Cardiac muscle cell (in vitro differentiated cells and primary cell): ENCODE measurements around the gene GABRA5. TPM values are rescaled to one million over a fixed set of nuclear protein-coding genes. Genes with fewer than 3 reads are reported as not detected.
"Not testable (repeated sequence)": the region's sequence is repeated elsewhere in the genome, so short reads cannot be mapped to it uniquely, and the experiment has no call there.

Source experiments
- DNase-seq, 2 donors: peaks; one replicate each; pipeline versions ENCODE4 v3.0.0 to v3.0.0-alpha.2; 2010 to 2017; ENCODE audit warnings: low read depth in 1 of 2, low spot score in 1 of 2
- H3K27ac ChIP-seq: fragments of 200-600 bp; sonication (generic); 2 replicates; pipeline ENCODE4 v1.5.1; 2016
- H3K27me3 ChIP-seq: fragments of 200-600 bp; sonication (generic); 2 replicates; pipeline ENCODE4 v1.6.0; 2016; ENCODE audit warnings: control low read depth
- H3K36me3 ChIP-seq: fragments of 200-600 bp; sonication (generic); 2 replicates; pipeline ENCODE4 v1.5.1; 2016; ENCODE audit warnings: control low read depth
- H3K4me1 ChIP-seq: fragments of 200-600 bp; sonication (generic); 2 replicates; pipeline ENCODE4 v1.8.1; 2017; ENCODE audit warnings: low read depth, mild to moderate bottlenecking, mixed run types
- H3K4me3 ChIP-seq: fragments of 200-600 bp; sonication (generic); 2 replicates; pipeline ENCODE4 v1.5.1; 2016; ENCODE audit warnings: mild to moderate bottlenecking
- H3K9me3 ChIP-seq: fragments of 200-600 bp; sonication (generic); 2 replicates; pipeline ENCODE4 v1.5.1; 2017; ENCODE audit warnings: low read depth, mild to moderate bottlenecking, control low read depth
- polyA plus RNA-seq: library from polyadenylated mRNA; unstranded; fragments of >200 nt; fragmentation: Nextera tagmentation; extraction: Ambion mirVana; gene quantifications from 2 replicates; pipeline ENCODE4 v1.2.1, GENCODE V29; 2016
- total RNA-seq: library from RNA; depleted of rRNA; stranded (reverse); fragments of >200 nt; gene quantifications from 2 replicates; pipeline ENCODE4 v1.2.3, GENCODE V29; 2016
- TF ChIP-seq, protein P1 (sequence below): IDR thresholded peaks from 2 replicates; pipeline ENCODE4 v1.5.1; 2012; ENCODE audit warnings: low read depth, mild to moderate bottlenecking, low read length

Gene GABRA5
- total and polyA plus RNA-seq, 2 experiments from 2014 or later = 0.10 TPM; not detected in 1

DNA sequence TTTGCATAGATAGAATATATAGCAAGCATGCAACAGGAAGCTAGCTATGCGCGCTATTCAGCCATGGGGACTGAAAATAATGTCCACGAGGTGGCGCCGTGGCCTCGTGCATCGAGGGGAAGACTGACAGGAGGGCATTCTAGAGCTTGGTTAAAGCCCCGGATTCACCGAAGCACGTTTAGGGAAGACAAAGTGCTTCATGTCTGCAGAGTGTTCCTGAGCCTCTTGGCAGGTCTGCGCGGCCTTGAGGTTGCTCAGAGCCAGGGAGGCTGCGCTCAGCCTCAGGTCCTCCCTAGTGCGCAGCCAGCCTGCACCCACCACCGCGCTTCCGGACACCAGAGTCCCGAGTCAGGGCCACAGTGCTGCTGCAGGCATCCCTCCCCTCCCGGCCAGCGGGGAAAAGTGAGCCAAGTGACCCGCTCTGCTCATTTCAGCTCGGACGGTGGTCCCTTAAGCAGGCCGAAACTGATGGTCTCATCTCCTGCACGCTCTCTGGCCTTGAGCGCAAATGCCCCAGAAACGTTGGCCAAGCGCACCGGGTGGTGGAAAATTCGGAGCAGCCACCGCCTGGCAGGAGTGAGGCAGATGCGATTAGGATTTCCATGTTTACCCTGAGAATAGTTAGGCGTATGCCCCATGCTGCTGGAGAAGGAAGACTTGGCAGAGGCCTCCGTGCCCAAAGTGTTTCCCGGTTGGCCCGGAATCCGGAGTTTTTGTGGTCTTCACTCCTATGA is 24.8 kb downstream of the GABRA5 start:
- no peak overlapping the region for H3K4me3 ChIP-seq
- TF ChIP-seq, protein P1, sequence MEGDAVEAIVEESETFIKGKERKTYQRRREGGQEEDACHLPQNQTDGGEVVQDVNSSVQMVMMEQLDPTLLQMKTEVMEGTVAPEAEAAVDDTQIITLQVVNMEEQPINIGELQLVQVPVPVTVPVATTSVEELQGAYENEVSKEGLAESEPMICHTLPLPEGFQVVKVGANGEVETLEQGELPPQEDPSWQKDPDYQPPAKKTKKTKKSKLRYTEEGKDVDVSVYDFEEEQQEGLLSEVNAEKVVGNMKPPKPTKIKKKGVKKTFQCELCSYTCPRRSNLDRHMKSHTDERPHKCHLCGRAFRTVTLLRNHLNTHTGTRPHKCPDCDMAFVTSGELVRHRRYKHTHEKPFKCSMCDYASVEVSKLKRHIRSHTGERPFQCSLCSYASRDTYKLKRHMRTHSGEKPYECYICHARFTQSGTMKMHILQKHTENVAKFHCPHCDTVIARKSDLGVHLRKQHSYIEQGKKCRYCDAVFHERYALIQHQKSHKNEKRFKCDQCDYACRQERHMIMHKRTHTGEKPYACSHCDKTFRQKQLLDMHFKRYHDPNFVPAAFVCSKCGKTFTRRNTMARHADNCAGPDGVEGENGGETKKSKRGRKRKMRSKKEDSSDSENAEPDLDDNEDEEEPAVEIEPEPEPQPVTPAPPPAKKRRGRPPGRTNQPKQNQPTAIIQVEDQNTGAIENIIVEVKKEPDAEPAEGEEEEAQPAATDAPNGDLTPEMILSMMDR = peak; percentile 63

DNA sequence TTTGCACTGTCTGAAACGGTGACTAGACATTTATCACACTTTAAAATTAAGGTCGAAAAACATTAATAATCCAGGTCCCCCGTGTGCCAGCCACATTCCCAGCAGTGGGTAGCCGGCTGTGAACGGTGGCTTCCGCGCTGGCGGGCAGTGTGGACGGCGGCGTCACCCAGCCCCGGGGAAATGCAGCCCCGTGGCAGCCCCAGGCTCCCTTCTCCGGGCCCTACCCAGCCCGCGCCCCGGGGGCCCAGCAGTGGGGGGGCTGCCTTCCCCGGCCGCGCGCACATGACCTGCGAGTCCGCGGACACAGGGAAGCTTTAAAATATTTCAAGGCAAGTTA is 25.3 kb downstream of the GABRA5 start:
- H3K27me3 ChIP-seq = no peaks in the 10 kb centered on the region
- no peak overlapping the region for H3K27ac ChIP-seq
- no peaks in the 10 kb centered on the region for H3K9me3 ChIP-seq
- TF ChIP-seq, protein P1 = no peak
- H3K36me3 ChIP-seq = no peaks in the 10 kb centered on the region
- H3K4me1 ChIP-seq = no peaks in the 10 kb centered on the region
- no peak overlapping the region for H3K4me3 ChIP-seq
- no peak for DNase-seq

More for the DNA sequence above, 24.8 kb downstream of the GABRA5 start:
- Histone ChIP-seq H3K27ac (no peak overlapping the region), H3K9me3 (no peaks in the 10 kb centered on the region), H3K4me1 (no peaks in the 10 kb centered on the region), H3K27me3 (no peaks in the 10 kb centered on the region), H3K36me3 (no peaks in the 10 kb centered on the region)
- peak; percentile 73 to 86 for DNase-seq

DNA sequence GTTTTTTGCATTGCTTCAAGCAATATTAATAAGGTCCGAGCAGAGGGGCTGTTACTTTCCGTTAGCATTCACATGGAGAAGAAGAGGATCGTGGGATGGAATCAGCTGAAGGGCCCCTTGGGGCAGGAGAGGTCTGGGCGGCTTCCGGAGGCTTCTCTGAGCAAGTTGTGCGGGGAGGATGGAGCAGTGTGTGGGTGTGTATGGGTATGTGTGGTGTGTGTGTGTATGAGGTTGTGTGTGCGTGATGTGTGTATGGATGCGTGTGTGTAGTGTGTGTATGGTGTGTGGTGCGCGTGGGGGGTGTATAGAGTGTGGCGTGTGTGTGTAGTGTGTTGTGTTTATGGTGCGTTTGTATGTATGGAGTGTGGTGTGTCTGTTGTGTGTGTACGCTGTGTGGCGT is 25.8 kb downstream of the GABRA5 start:
- TF ChIP-seq, protein P1 = no peak
- Histone ChIP-seq H3K27ac (no peak overlapping the region), H3K27me3 (no peaks in the 10 kb centered on the region), H3K4me3 (no peak overlapping the region), H3K36me3 (no peaks in the 10 kb centered on the region), H3K4me1 (no peaks in the 10 kb centered on the region), H3K9me3 (no peaks in the 10 kb centered on the region)
- DNase-seq = no peak

DNA sequence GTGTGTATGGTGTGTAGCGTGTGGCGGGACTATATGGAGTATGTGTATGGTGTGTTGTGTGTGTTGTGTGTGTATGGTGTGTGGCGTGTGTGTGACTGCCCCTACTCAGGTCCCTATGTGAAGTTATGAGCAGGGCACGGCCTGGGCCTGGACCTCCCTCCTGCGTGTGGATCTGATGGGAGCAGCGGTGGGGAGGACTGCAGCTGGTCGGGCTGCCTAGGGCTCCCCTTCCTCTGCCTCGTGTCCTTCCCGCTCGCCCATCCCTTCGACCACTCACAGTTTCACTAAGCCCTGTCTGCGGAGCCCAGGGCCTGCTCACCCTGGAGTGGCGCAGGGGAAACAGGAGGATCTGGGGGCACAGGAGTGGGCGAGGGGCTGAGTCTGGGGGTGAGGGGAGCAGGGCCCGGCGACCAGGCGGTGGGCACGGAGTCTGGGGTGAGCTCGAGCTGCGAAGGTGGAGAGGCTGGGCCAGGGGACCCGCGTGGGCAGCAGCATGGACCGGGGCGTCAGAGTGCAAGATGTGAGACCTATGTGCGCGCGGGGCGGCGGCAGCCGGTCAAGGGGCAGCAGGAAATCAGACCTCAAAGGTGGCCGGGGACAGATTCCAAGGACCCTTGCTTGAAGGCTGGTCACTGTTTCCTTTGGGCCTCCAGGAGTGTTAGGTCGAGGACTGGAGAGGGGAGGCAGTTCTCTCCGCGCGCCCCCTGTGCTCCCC is 26.6 kb downstream of the GABRA5 start:
- Histone ChIP-seq H3K27ac (no peak overlapping the region), H3K4me3 (no peak overlapping the region), H3K4me1 (no peaks in the 10 kb centered on the region), H3K36me3 (no peaks in the 10 kb centered on the region), H3K27me3 (no peaks in the 10 kb centered on the region), H3K9me3 (no peaks in the 10 kb centered on the region)
- TF ChIP-seq, protein P1 = no peak
- DNase-seq = no peak

DNA sequence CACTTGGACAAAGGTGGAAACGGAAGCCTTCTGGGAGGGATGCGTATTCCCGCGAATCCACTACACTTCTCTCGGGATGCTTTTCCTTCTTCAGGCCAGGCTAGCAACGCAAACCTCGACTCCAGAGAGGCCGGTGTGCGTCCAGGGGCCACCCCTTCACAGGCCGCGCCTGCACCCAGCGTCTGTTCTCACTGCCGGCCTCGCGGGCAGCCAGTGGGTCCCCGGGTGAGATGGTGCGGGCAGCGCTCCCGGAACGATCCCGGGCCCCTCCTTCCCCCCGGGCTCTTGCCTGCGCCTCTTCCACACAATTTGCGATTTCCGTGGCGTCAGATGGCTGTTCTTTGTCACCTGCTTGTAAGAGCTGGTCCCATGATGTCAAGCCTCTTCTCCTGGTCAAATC is 27.3 kb downstream of the GABRA5 start:
- no peak overlapping the region for H3K4me3 ChIP-seq
- no peak overlapping the region for H3K27ac ChIP-seq
- H3K27me3 ChIP-seq = no peaks in the 10 kb centered on the region
- TF ChIP-seq, protein P1 = no peak
- H3K4me1 ChIP-seq = no peaks in the 10 kb centered on the region
- DNase-seq = no peak
- no peaks in the 10 kb centered on the region for H3K9me3 ChIP-seq
- no peaks in the 10 kb centered on the region for H3K36me3 ChIP-seq

DNA sequence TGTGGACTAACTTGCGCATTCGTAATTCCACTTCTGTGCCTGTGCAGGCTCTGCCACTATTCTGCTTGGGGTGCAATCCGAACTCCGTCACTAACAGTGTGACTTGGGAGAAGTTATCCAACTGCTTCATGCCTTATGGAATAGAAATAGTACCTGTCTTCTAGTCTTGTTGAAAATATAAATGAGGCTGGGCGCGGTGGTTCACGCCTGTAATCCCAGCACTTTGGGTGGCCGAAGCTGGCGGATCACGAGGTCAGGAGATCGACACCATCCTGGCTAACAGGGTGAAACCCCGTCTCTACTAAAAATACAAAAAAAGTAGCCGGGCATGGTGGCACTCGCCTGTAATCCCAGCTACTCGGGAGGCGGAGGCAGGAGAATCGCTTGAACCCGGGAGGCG is 28.5 kb downstream of the GABRA5 start:
- not testable (repeated sequence) for H3K4me3 ChIP-seq, H3K9me3 ChIP-seq, H3K36me3 ChIP-seq, H3K27ac ChIP-seq, H3K27me3 ChIP-seq, H3K4me1 ChIP-seq, DNase-seq
